Left lobe of liver (tissue), 2 donors: Measurements from ENCODE around the gene BCL2. TPM values are rescaled to one million over a fixed set of nuclear protein-coding genes. Genes with fewer than 3 reads are reported as not detected.

Experiments
- ATAC-seq: fragments of 200-7000 bp; cut with Tn5 transposase; one replicate; pipeline ENCODE4 v1.9.1; 2020; ENCODE audit warnings: mild to moderate bottlenecking, moderate library complexity
- DNase-seq: peaks from one replicate; pipeline ENCODE4 v3.0.0-alpha.2; 2020; ENCODE audit warnings: low spot score
- total RNA-seq: library from RNA; stranded (reverse); gene quantifications from one replicate; pipeline ENCODE4 v1.2.1, GENCODE V29; 2021
- donor health status: DM: no; HTN: no; CAD: no; lungs with moderate emphysema.
- donor health status: DM: no; HTN: yes; CAD: no.

BCL2 gene
- total RNA-seq, 1 donor from 2014 or later: 1.0 TPM

GRCh38 chr18:63148449-63149301, 170.9 kb downstream of the BCL2 start:
- DNase-seq (peak; percentile 78), ATAC-seq (peak; percentile 85)

- peak; percentile 63 for ATAC-seq
- DNase-seq: no peak
Measured at GRCh38 chr18:63147973-63148372, 171.6 kb downstream of the BCL2 start.

DNA sequence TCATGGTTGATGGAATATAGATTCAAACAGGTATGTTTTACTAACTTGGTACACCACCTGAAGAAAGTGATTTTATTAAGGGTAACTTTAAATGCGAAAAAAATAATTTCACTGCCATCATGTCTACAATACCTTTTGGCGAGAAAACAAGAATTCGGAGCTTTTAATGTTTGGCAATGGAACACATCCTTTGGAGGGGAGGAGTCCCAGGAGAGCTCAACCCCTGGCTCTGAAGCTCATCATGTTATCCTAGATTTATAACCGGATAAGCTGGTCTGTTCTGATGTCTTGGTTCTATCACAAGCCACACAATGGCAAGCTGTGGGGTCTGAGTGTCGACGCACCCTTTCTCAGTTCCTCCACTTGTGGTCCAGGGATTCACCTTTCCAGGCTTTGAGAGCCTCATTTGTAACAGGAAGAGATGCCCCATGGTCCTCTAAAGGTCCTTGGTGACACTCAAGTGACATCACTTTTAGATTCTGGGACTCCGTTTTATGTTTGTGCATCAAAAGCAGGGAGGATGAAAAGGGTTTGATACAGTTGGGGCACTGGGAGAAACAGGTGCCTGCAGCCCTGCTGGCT, 172.7 kb downstream of the BCL2 start:
- ATAC-seq: no peak

GRCh38 chr18:63145851-63146555, 173.6 kb downstream of the BCL2 start:
- DNase-seq (no peak), ATAC-seq (no peak)

More for the DNA sequence above, 172.7 kb downstream of the BCL2 start:
- no peak for DNase-seq

GRCh38 chr18:63145166-63145850, 174.3 kb downstream of the BCL2 start:
- DNase-seq: no peak
- no peak for ATAC-seq

- ATAC-seq: no peak
- DNase-seq: no peak
Measured at GRCh38 chr18:63144748-63145147, 174.8 kb downstream of the BCL2 start.

DNA sequence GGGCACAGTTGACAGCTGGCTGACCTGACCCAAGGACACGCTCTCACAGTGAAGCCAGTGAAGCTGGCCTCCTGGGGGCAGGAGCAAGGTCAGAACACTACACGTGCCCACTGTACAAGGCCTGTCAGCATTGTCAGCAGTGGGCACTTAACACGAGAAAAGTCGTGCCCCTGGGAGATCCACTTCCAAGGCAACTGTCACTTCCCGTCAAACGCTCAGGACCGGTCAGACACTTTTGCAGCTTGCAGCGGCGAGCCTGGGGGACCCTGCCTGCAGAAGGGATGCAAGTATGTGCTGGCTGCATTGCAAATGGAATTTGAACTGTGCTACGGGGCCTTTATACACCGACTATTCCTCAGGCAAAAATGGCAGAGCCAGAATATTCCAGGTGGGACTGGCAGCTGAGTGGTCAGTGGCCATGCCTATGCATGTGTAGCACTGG, 176.2 kb downstream of the BCL2 start:
- ATAC-seq: peak; percentile 13

DNA sequence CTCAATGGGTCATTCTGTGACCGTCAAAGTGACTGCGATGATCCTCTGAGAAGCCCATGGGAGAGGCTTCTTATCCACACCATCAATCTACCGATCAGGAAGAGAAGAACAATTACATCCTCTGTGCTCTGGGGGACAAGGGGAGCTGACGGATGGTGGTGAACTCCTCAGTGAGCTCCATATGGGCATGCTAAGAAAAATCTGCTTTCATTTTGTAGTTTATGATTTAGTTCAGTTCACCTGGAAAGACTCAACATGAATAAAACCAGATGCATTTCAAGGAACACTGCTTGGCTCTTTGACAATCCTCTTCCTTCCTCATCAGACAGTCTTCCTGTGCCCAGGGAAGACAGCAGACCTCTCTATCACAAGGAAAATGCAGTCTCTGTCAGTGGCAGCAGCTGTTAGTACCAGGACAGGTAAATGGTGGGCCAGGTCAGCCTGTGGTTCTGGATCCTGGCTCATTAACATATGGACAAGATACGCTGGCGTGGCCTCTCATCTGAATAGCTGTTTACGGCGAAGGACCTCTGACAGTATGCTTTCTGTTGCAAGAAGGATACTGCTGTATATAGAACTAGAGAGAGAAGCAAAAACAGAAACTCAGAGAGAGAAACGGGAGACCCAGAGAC, 176.9 kb downstream of the BCL2 start:
- no peak for ATAC-seq
- no peak for DNase-seq

More for the DNA sequence above, 176.2 kb downstream of the BCL2 start:
- DNase-seq: no peak

GRCh38 chr18:63141778-63142176, 177.8 kb downstream of the BCL2 start:
- ATAC-seq: no peak

DNA sequence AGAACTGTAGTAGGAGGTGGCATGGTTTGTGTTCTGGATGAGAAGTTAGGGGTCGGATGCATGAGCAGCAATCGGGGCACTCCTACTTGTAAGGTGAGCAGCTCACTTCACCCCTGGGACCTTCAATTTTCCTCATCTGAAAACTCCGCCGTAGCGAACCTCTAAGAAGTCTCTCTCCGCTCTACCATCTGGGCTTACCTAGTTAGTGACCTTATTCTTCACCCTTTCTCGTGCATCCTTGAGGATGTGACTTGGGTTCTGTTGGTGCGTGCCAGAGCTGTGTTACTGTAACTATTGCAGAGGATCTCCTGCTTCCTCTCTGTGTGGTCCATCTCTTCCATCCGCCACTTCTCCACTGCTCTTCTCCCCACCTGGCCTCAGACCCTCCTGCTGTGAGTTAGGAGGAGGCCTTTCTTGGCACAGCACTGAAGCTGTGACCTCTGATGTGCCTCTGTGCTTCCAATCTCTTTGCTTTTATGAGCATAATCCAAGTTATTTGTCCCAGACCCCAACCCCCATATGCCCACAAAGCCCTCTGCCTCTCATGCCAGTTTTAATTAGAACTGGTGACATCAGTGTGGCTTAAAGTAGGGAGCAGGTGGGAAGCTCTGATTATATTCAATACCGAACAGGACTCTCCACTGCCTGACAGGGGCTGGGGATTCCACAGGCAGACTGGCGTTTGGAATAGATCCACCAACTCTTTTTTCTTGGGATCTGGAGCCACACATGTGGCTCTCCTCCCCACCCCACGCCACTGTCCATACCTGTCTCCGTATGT, 178.4 kb downstream of the BCL2 start:
- DNase-seq (no peak), ATAC-seq (no peak)

More at GRCh38 chr18:63141778-63142176, 177.8 kb downstream of the BCL2 start:
- no peak for DNase-seq

DNA sequence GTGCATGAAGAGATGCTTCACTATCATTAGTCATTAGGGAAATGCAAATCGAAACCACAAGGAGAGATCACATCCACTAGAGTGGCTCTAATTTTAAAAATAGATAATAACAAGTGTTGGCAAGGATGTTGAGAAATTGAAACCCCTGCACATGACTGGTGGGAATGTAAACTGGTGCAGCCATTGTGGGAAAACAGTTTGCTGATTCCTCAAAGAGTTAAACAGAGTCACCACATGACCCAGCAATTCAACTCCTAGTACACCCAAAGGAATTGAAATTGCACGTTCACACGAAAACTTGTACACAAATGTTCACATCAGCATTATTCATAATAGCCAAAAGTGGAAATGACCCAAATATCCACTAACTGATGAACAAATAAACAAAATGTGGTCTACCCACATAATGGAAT, 179.5 kb downstream of the BCL2 start:
- no peak for ATAC-seq
- no peak for DNase-seq

- ATAC-seq: peak; percentile 24
- no peak for DNase-seq
Measured at GRCh38 chr18:63138436-63139340, 180.9 kb downstream of the BCL2 start.

DNA sequence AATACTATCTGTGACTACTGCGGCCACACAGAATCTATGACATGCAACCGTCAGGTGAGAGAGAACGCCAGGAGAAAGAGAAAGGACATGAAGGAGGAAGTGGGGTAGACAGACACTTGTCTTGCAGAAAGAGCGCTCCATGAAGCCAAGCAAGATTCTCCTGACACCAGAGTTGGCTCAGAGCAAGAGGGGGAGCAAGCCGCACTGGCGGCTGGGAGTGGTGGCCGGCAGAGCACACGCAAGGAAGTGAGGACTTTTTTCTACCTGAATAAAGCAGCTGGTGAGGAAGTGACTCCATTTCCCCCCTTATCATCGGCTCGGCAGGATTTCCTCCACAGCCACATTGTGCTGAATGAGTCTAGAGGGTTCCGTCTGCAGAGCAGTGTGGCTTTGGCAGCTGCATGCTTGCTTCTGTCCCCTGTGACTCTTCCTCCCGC, 181.6 kb downstream of the BCL2 start:
- ATAC-seq (peak; percentile 73), DNase-seq (no peak)

- DNase-seq (no peak), ATAC-seq (no peak)
Measured at GRCh38 chr18:63135101-63135500, 184.5 kb downstream of the BCL2 start.

- ATAC-seq (peak; percentile 91), DNase-seq (peak; percentile 81)
Measured at GRCh38 chr18:63132819-63133200, 186.8 kb downstream of the BCL2 start.

DNA sequence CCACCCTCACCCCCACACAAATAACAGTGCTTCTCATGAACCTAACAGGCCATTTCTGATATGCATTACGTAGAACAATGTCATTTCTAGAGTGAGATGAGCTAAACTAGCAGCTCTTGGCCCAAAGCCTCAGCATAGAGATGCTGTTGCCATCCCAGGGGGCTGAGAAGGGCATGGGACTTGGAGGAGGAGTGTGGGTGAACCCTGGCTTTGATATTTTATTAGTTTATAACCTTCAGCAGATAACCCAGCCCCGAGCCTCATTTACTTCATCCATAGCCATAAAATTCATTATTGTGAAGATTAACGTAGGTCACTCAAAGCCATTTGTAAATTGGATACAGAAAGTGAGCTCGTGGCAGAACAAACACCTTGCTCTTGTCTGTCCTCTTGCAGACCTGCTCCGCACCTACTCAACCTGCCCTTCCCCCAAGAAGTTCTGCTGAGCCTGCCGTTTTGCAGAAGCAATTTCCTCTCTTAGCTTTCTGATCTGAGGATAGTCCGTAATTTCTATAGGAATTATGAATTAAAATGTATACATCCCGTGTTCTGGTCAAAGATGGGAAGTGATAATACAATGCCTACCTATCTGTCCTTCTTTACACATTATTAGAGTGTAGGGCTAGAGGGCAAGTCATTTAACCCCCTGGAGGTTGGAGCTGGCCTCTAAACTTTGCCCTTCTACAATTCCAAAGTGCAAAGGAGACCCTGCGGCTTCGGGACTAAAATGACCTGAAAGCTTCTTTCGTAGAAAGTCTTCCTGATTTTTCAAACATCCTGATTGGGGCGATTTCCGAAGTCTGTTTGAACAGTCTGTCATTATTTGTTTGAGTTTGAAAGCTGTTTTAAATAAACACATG, 187.4 kb downstream of the BCL2 start:
- ATAC-seq: peak; percentile 48
- DNase-seq: no peak

DNA sequence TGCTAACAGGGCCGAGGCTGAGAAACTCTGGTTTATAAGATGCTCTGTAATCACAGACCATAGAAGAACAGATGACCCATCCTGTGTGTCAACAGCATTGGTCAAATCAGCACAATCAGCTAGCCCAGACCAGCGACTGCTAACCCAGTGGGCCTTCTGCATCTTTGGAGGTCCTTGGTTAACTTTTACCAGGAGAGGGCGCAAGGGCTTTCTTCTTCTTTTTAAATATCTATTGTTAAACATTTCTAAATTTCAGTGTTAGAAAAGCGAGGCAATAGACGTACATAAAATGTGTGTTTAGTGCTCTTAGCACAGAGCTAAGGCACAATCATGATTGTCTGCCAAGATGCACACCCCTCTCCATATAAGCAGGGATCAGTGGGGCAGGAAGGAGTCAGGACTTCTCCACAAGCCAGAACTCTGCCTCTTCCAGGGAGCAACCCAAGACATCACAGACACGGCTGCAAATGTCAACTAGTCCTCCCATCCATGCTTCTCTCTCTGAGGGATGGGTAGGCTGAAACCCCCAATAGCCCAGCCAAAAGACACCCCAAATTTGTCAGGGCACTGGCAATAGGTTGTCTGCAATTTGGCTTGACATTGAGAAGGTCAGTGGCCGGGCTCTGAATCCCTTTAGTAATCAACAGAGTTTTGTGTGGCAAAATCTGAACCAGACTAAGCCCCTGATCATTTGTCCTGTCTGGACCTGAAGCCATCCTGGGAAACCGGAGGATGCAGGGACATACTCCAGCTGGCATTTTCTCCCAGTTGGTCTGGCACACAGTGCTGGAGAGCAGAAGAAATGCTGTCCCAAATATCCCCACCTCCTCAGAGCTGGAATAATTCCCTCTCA, 188.2 kb downstream of the BCL2 start:
- no peak for DNase-seq
- peak; percentile 61 for ATAC-seq
